22Rv1 (cell line): ENCODE results near the gene ITM2B.

Experiments used
- H3K27ac ChIP-seq: fragments of 450-650 bp; 2 replicates; pipeline ENCODE4 v1.5.1; 2017
- ZFX ChIP-seq: fragments of 450-650 bp; IDR thresholded peaks from 2 replicates; pipeline ENCODE4 v1.6.1; 2017; ENCODE audit warnings: antibody characterized with exemption, borderline replicate concordance
- TF ChIP-seq, protein P1 (sequence below): fragments of 450-650 bp; IDR thresholded peaks from 2 replicates; pipeline ENCODE4 v1.5.1; 2017; ENCODE audit warnings: mild to moderate bottlenecking

Gene ITM2B

GRCh38 chr13:48233046-48233888 lies at the start of gene ITM2B:
Gene ITM2B (plus strand): TSS chr13:48233206. CDS start chr13:48233361, 155 bp downstream.
- no peak for TF ChIP-seq ZFX
- TF ChIP-seq, protein P1, sequence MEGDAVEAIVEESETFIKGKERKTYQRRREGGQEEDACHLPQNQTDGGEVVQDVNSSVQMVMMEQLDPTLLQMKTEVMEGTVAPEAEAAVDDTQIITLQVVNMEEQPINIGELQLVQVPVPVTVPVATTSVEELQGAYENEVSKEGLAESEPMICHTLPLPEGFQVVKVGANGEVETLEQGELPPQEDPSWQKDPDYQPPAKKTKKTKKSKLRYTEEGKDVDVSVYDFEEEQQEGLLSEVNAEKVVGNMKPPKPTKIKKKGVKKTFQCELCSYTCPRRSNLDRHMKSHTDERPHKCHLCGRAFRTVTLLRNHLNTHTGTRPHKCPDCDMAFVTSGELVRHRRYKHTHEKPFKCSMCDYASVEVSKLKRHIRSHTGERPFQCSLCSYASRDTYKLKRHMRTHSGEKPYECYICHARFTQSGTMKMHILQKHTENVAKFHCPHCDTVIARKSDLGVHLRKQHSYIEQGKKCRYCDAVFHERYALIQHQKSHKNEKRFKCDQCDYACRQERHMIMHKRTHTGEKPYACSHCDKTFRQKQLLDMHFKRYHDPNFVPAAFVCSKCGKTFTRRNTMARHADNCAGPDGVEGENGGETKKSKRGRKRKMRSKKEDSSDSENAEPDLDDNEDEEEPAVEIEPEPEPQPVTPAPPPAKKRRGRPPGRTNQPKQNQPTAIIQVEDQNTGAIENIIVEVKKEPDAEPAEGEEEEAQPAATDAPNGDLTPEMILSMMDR: peak; percentile 51
- peak within 1 kb of the TSS; percentile 71 for H3K27ac ChIP-seq

DNA sequence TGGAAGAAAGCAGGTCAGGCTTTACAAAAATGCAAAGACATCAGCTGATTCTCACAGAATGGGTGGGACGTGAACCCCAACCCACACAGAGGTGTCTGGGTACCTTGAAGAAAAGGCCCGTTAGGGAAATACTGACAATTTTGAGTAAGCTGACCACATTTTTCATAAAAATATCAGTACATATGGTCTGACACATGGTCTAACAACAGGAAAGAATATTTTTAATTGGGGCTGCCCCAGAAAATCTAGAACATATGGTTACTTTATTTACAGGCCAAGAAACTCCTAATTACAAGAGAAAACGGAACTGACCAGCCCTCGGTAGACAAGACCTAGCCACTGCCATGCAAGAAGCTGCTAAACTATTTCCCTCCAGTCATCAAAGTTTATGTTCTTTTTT lies 48.7 kb upstream of the ITM2B start:
- H3K27ac ChIP-seq: no peak overlapping the region
- TF ChIP-seq ZFX: no peak
- TF ChIP-seq, protein P1: no peak

GRCh38 chr13:48185018-48185417 lies 48.0 kb upstream of the ITM2B start:
- TF ChIP-seq, protein P1: no peak
- no peak for TF ChIP-seq ZFX
- no peak overlapping the region for H3K27ac ChIP-seq

DNA sequence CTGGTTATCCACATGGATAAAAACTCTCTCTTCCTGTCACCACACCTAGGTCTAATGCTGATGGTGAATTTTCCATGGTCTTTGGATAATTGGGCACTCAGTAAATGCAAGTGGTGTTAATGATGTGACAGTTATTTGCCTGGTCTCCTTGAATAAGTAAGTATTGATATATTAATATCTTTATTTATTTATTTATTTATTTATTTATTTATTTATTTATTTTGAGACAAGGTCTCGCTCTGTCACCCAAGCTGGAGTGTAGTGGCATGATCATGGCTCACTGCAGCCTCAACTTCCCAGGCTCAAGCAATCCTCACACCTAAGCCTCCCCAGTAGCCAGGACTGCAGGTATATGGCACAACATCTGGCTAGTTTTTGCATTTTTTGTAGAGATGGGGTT lies 46.3 kb upstream of the ITM2B start:
- TF ChIP-seq, protein P1: no peak
- TF ChIP-seq ZFX: no peak
- no peak overlapping the region for H3K27ac ChIP-seq

DNA sequence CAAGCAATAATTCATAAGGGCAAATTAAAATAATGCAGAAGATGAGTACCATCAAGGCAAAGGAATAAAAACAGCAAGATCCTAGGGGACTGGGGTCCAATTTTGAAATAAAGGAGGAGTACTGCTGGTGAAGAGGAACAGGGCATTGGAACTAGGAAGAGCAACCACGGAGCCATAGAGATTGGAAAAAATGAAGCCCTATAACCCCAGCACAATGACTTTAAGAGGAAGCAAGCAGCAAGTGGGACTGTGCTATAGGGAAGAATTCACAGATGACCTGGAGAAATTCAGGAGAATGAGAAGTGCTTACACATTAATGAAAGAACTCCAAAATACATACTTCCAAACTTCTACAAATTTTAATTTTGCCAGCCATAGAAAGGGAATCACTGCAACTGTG lies 44.9 kb upstream of the ITM2B start:
- TF ChIP-seq, protein P1: no peak
- no peak for TF ChIP-seq ZFX
- no peak overlapping the region for H3K27ac ChIP-seq

DNA sequence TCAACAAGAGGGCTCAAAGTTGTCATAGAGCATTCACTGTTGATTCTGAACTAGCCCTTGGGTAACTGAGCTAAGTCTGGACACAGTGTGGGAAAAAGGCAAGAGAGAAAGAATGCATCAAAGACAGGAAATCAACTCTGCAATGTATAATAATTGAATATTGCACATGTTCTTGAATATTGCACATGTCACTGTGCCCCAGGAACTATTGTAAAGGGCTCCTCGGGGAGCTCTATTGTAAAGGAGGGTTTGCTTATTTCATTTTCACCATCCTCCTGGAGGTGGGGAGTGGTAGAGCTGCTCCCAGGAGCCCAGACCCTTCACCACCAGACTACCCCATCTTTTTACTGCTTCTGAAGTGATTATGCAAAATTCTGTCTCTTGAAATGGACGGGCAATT lies 44.4 kb upstream of the ITM2B start:
- H3K27ac ChIP-seq: no peak overlapping the region
- TF ChIP-seq, protein P1: no peak
- no peak for TF ChIP-seq ZFX

GRCh38 chr13:48189171-48189570 lies 43.8 kb upstream of the ITM2B start:
- H3K27ac ChIP-seq: no peak overlapping the region
- TF ChIP-seq, protein P1: no peak
- TF ChIP-seq ZFX: no peak
